T-helper 17 cell (primary cell): ENCODE data around the gene LRRC45. TPM values are rescaled to one million over a fixed set of nuclear protein-coding genes. Genes with fewer than 3 reads are reported as not detected.
A peak's percentile ranks its signal among the peaks of the same experiment; 100 is the strongest.

Experiments used
- ATAC-seq: fragments of 150-1000 bp; cut with Tn5 transposase; 2 replicates; pipeline ENCODE4 v1.10.0; 2021; ENCODE audit warnings: mild to moderate bottlenecking, moderate library complexity
- DNase-seq, 3 donors: peaks; one replicate each; pipeline versions ENCODE4 v3.0.0 to v3.0.0-alpha.2; 2020 to 2021
- H3K9me3 ChIP-seq: one replicate; pipeline ENCODE4 v1.7.0; 2013; ENCODE audit warnings: low read length, mild to moderate bottlenecking; ENCODE audit not compliant: control insufficient read depth, poor library complexity, severe bottlenecking
- H3K27ac Mint-ChIP-seq: one replicate; pipeline ENCODE4 v1.8.0; 2022; ENCODE audit warnings: mild to moderate bottlenecking, moderate library complexity, mixed read lengths
- H3K27me3 Mint-ChIP-seq: one replicate; pipeline ENCODE4 v1.8.0; 2022; ENCODE audit warnings: mixed read lengths
- H3K36me3 Mint-ChIP-seq: one replicate; pipeline ENCODE4 v1.8.0; 2022; ENCODE audit warnings: low read depth, mixed read lengths
- H3K4me1 Mint-ChIP-seq: one replicate; pipeline ENCODE4 v1.8.0; 2022; ENCODE audit warnings: mild to moderate bottlenecking, mixed read lengths
- H3K4me3 Mint-ChIP-seq: one replicate; pipeline ENCODE4 v1.8.0; 2022; ENCODE audit warnings: mild to moderate bottlenecking, moderate library complexity, mixed read lengths
- total RNA-seq, 4 donors: library from RNA in 2 of 4; stranded (reverse) in 2 of 4; gene quantifications; one replicate each; pipeline ENCODE4 v1.2.3 and lab custom pipeline; 2022 to 2026

The LRRC45 gene
- total RNA-seq, 2 donors from 2014 or later = 12.9 to 13.5 TPM

- Mint-ChIP-seq H3K27me3 (no peaks in the 10 kb centered on the region), H3K4me3 (no peak overlapping the region), H3K27ac (no peak overlapping the region), H3K4me1 (peaks cover 3% of the 10 kb centered on the region), H3K36me3 (no peaks in the 10 kb centered on the region)
- DNase-seq (no peak), ATAC-seq (no peak)
- H3K9me3 ChIP-seq = no peaks in the 10 kb centered on the region
Observed at GRCh38 chr17:81998691-81999438, 24.2 kb upstream of the LRRC45 start.

- Mint-ChIP-seq H3K27me3 (no peaks in the 10 kb centered on the region), H3K36me3 (no peaks in the 10 kb centered on the region), H3K4me1 (peaks cover 3% of the 10 kb centered on the region), H3K27ac (no peak overlapping the region), H3K4me3 (no peak overlapping the region)
- DNase-seq = no peak
- ATAC-seq = no peak
- H3K9me3 ChIP-seq = no peaks in the 10 kb centered on the region
Observed at GRCh38 chr17:81999587-81999975, 23.5 kb upstream of the LRRC45 start.

GRCh38 chr17:81999976-82000802 lies 22.9 kb upstream of the LRRC45 start:
- no peak for ATAC-seq
- H3K4me3 Mint-ChIP-seq = no peak overlapping the region
- H3K4me1 Mint-ChIP-seq = peaks cover 3% of the 10 kb centered on the region

DNA sequence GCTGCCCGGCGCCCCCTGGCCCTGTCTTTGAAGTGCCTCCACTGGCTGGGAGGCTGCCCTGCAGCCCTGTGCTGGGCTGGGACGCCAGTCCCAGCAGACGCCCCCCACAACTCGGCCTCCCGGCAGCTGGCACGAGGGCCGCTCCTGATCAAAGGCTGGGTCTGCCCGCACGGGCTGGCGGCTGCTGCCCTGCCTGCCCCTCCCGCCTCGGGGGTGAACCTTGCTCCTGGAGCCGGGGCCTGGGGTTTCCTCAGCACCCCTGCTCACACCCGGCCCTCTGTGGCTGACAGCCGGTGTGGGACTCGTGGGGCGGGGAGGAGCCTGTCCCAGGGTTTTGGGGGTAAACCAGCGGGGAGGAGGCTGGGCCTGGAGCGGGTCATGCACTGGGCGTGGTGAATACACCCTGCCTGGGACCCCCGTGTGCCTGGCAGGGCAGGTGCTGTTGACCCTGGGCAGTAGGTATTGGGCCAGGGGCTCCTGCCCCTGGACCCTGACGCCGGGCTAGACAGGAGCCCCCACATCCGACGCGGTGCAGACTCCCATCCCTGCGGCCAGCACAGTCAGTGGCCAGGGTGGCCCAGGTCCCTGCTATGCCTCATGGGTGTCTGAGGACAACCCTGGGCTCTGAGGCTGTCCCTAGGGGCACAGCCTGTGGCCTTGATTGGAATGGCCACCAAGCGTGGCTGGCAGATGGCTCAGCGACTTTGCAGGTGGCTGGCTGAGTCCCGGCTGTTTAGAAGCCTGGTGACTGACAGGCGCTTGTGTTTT lies 22.1 kb upstream of the LRRC45 start:
- DNase-seq (no peak), ATAC-seq (no peak)
- Mint-ChIP-seq H3K4me3 (no peak overlapping the region), H3K27me3 (no peaks in the 10 kb centered on the region), H3K27ac (no peak overlapping the region), H3K36me3 (no peaks in the 10 kb centered on the region), H3K4me1 (peaks cover 3% of the 10 kb centered on the region)
- H3K9me3 ChIP-seq = no peaks in the 10 kb centered on the region

More at GRCh38 chr17:81999976-82000802, 22.9 kb upstream of the LRRC45 start:
- H3K9me3 ChIP-seq = no peaks in the 10 kb centered on the region
- no peaks in the 10 kb centered on the region for H3K36me3 Mint-ChIP-seq
- no peak overlapping the region for H3K27ac Mint-ChIP-seq
- no peaks in the 10 kb centered on the region for H3K27me3 Mint-ChIP-seq
- no peak for DNase-seq

- Mint-ChIP-seq H3K4me1 (peaks cover 3% of the 10 kb centered on the region), H3K36me3 (no peaks in the 10 kb centered on the region), H3K27ac (no peak overlapping the region), H3K27me3 (no peaks in the 10 kb centered on the region), H3K4me3 (no peak overlapping the region)
- no peak for ATAC-seq
- no peak for DNase-seq
- no peaks in the 10 kb centered on the region for H3K9me3 ChIP-seq
Observed at GRCh38 chr17:82001571-82002056, 21.5 kb upstream of the LRRC45 start.

GRCh38 chr17:82003411-82004381 lies 19.4 kb upstream of the LRRC45 start:
- ATAC-seq = peak; percentile 51
- H3K9me3 ChIP-seq = no peaks in the 10 kb centered on the region
- Mint-ChIP-seq H3K4me3 (no peak overlapping the region), H3K27me3 (no peaks in the 10 kb centered on the region), H3K27ac (no peak overlapping the region), H3K36me3 (no peaks in the 10 kb centered on the region), H3K4me1 (no peaks in the 10 kb centered on the region)
- DNase-seq = no peak

GRCh38 chr17:82004517-82005455 lies 18.3 kb upstream of the LRRC45 start:
- no peak for DNase-seq
- ATAC-seq = no peak
- Mint-ChIP-seq H3K36me3 (no peaks in the 10 kb centered on the region), H3K4me1 (no peaks in the 10 kb centered on the region), H3K4me3 (no peak overlapping the region), H3K27ac (no peak overlapping the region), H3K27me3 (no peaks in the 10 kb centered on the region)
- no peaks in the 10 kb centered on the region for H3K9me3 ChIP-seq

DNA sequence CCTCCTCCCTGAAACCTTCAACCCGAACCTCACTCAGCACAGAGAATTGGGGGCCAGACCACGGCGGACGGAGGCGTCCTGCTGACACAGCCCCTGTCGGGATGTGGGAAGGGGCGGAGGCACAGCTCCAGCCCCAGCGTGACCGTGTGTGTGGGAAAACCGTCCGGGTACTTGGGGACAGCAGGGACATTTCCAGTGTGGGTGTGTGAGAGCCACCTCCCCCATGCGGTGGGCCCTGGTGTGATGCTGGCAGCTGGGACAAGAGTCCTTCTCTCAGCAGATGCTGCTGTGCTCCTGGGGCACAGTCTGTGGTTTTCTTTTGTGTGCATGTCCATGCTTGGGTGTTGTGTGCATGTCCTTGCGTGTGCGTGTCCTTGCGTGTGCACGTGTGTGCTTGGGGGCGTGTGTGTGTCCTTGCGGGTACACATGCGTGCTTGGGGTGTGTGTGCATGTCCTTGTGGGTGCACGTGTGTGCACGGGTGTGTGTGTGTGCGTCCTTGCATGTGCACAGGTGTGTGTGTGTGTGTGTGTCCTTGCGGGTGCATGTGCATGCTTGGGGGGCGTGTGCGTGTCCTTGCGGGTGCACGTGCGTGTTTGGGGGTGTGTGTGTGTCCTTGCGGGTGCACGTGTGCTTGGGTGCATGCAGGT lies 17.3 kb upstream of the LRRC45 start:
- no peak overlapping the region for H3K4me3 Mint-ChIP-seq
- ATAC-seq = no peak
- no peaks in the 10 kb centered on the region for H3K27me3 Mint-ChIP-seq
- no peak overlapping the region for H3K27ac Mint-ChIP-seq
- H3K9me3 ChIP-seq = no peaks in the 10 kb centered on the region
- no peaks in the 10 kb centered on the region for H3K36me3 Mint-ChIP-seq
- H3K4me1 Mint-ChIP-seq = no peaks in the 10 kb centered on the region
- DNase-seq = no peak

GRCh38 chr17:82006468-82007227 lies 16.5 kb upstream of the LRRC45 start:
- Mint-ChIP-seq H3K27me3 (no peaks in the 10 kb centered on the region), H3K36me3 (no peaks in the 10 kb centered on the region), H3K4me1 (no peaks in the 10 kb centered on the region), H3K4me3 (no peak overlapping the region), H3K27ac (no peak overlapping the region)
- no peaks in the 10 kb centered on the region for H3K9me3 ChIP-seq
- DNase-seq = no peak
- no peak for ATAC-seq

- Mint-ChIP-seq H3K27me3 (no peaks in the 10 kb centered on the region), H3K27ac (no peak overlapping the region), H3K4me1 (no peaks in the 10 kb centered on the region), H3K36me3 (no peaks in the 10 kb centered on the region), H3K4me3 (no peak overlapping the region)
- ATAC-seq = no peak
- H3K9me3 ChIP-seq = no peaks in the 10 kb centered on the region
- no peak for DNase-seq
Observed at GRCh38 chr17:82007228-82007494, 15.9 kb upstream of the LRRC45 start.
